Neural progenitor cell (in vitro differentiated cells): Measurements from ENCODE around the gene ODAPH. TPM values are rescaled to one million over a fixed set of nuclear protein-coding genes. Genes with fewer than 3 reads are reported as not detected.

Source experiments
- DNase-seq: peaks from one replicate; pipeline ENCODE4 v3.0.0-alpha.2; 2016; ENCODE audit warnings: low spot score
- H2AFZ ChIP-seq: fragments of 200-600 bp; sonication (generic); replicated peaks from 2 replicates; pipeline ENCODE4 v1.6.1; 2016; ENCODE audit warnings: antibody characterized with exemption
- H3F3A ChIP-seq: fragments of 200-600 bp; sonication (generic); 2 replicates; pipeline ENCODE4 v1.6.1; 2016; ENCODE audit warnings: antibody characterized with exemption, low read depth
- H3K27ac ChIP-seq: fragments of 200-600 bp; sonication (generic); 2 replicates; pipeline ENCODE4 v1.5.1; 2016; ENCODE audit warnings: mild to moderate bottlenecking
- H3K27me3 ChIP-seq: fragments of 200-600 bp; sonication (generic); 2 replicates; pipeline ENCODE4 v1.6.1; 2016; ENCODE audit warnings: mild to moderate bottlenecking, moderate library complexity
- H3K36me3 ChIP-seq: fragments of 200-600 bp; sonication (generic); 2 replicates; pipeline ENCODE4 v1.5.1; 2016
- H3K4me1 ChIP-seq: fragments of 200-600 bp; sonication (generic); 2 replicates; pipeline ENCODE4 v1.6.1; 2016; ENCODE audit warnings: mixed run types
- H3K4me2 ChIP-seq: fragments of 200-600 bp; sonication (generic); 2 replicates; pipeline ENCODE4 v1.6.1; 2016
- H3K4me3 ChIP-seq: fragments of 200-600 bp; sonication (generic); 2 replicates; pipeline ENCODE4 v1.5.1; 2016
- H3K79me2 ChIP-seq: fragments of 200-600 bp; sonication (generic); 2 replicates; pipeline ENCODE4 v1.6.1; 2016; ENCODE audit warnings: low read depth
- H3K9ac ChIP-seq: fragments of 200-600 bp; sonication (generic); 2 replicates; pipeline ENCODE4 v1.6.1; 2016
- H3K9me3 ChIP-seq: fragments of 200-600 bp; sonication (generic); 2 replicates; pipeline ENCODE4 v1.5.1; 2016; ENCODE audit warnings: low read depth
- H4K20me1 ChIP-seq: fragments of 200-600 bp; sonication (generic); 2 replicates; pipeline ENCODE4 v1.6.1; 2016; ENCODE audit warnings: low read depth
- H3K27ac Mint-ChIP-seq: 3 replicates; pipeline ENCODE4 v1.8.0; 2021; ENCODE audit warnings: mixed read lengths
- H3K27me3 Mint-ChIP-seq: 2 replicates; pipeline ENCODE4 v1.8.0; 2022; ENCODE audit warnings: low read depth, mild to moderate bottlenecking, inconsistent platforms, moderate library complexity, mixed read lengths; ENCODE audit not compliant: insufficient read depth
- H3K36me3 Mint-ChIP-seq: 3 replicates; pipeline ENCODE4 v1.8.0; 2021; ENCODE audit warnings: mixed read lengths
- H3K4me1 Mint-ChIP-seq: 3 replicates; pipeline ENCODE4 v1.8.0; 2021; ENCODE audit warnings: mixed read lengths
- H3K4me3 Mint-ChIP-seq: 3 replicates; pipeline ENCODE4 v1.8.0; 2021; ENCODE audit warnings: mild to moderate bottlenecking, moderate library complexity, mixed read lengths
- H3K9me3 Mint-ChIP-seq: 3 replicates; pipeline ENCODE4 v1.8.0; 2020; ENCODE audit warnings: mixed read lengths
- CTCF ChIP-seq: fragments of 200-600 bp; sonication (generic); IDR thresholded peaks from 2 replicates; pipeline ENCODE4 v1.5.1; 2017; ENCODE audit warnings: antibody characterized with exemption, mild to moderate bottlenecking
- EZH2 ChIP-seq: fragments of 200-600 bp; sonication (generic); IDR thresholded peaks from 2 replicates; pipeline ENCODE4 v1.6.1; 2017; ENCODE audit warnings: antibody characterized with exemption, mild to moderate bottlenecking, moderate library complexity
- EZH2phosphoT487 ChIP-seq: fragments of 200-600 bp; sonication (generic); IDR thresholded peaks from 2 replicates; pipeline ENCODE4 v1.6.1; 2017; ENCODE audit warnings: antibody characterized with exemption
- total RNA-seq: library from RNA; depleted of rRNA; stranded (reverse); fragments of >200 nt; gene quantifications from 2 replicates; pipeline ENCODE4 v1.2.3, GENCODE V29; 2015; ENCODE audit warnings: low replicate concordance

ODAPH gene
- total RNA-seq, 1 donor from 2014 or later: not detected

- Histone ChIP-seq H3K79me2 (peaks cover 79% of the 10 kb centered on the region), H2AFZ (no peak overlapping the region), H3F3A (peaks cover 4% of the 10 kb centered on the region), H3K36me3 (no peaks in the 10 kb centered on the region), H3K9ac (no peak overlapping the region), H3K27ac (no peak overlapping the region), H3K4me1 (peaks cover 14% of the 10 kb centered on the region), H4K20me1 (no peaks in the 10 kb centered on the region), H3K27me3 (no peaks in the 10 kb centered on the region), H3K4me2 (peak overlapping the region; percentile 91), H3K9me3 (no peaks in the 10 kb centered on the region), H3K4me3 (peak overlapping the region; percentile 67)
- peak; percentile 6 for DNase-seq
- Mint-ChIP-seq H3K4me1 (peaks cover 23% of the 10 kb centered on the region), H3K27me3 (no peaks in the 10 kb centered on the region), H3K36me3 (peaks cover 22% of the 10 kb centered on the region), H3K27ac (no peak overlapping the region), H3K4me3 (peak overlapping the region; percentile 93), H3K9me3 (peaks cover 9% of the 10 kb centered on the region)
- no peak for TF ChIP-seq EZH2
- no peak for TF ChIP-seq EZH2phosphoT487
- TF ChIP-seq CTCF: no peak
These were observed 43.3 kb upstream of the ODAPH start for GRCh38 chr4:75512386-75513211.

GRCh38 chr4:75513526-75514130 is 42.2 kb upstream of the ODAPH start:
- Histone ChIP-seq H3K36me3 (peaks cover 3% of the 10 kb centered on the region), H3K4me2 (peak overlapping the region; percentile 91), H3K79me2 (peaks cover 71% of the 10 kb centered on the region), H3K9me3 (no peaks in the 10 kb centered on the region), H3K27me3 (no peaks in the 10 kb centered on the region), H3K27ac (no peak overlapping the region), H4K20me1 (no peaks in the 10 kb centered on the region), H3K4me3 (peak overlapping the region; percentile 67), H3K9ac (no peak overlapping the region), H3K4me1 (peaks cover 14% of the 10 kb centered on the region), H3F3A (peaks cover 4% of the 10 kb centered on the region), H2AFZ (peak overlapping the region; percentile 90)
- H3K27me3 Mint-ChIP-seq: no peaks in the 10 kb centered on the region
- peak overlapping the region; percentile 64 for H3K27ac Mint-ChIP-seq
- peak; percentile 1 for DNase-seq
- H3K4me3 Mint-ChIP-seq: peak overlapping the region; percentile 93
- H3K4me1 Mint-ChIP-seq: peaks cover 23% of the 10 kb centered on the region
- TF ChIP-seq CTCF (no peak), EZH2 (no peak)
- H3K36me3 Mint-ChIP-seq: peaks cover 27% of the 10 kb centered on the region
- H3K9me3 Mint-ChIP-seq: peaks cover 9% of the 10 kb centered on the region

GRCh38 chr4:75514131-75514948 is 41.5 kb upstream of the ODAPH start, which contains the start of the genes RCHY1 and THAP6:
TSS of gene RCHY1 (minus strand) at chr4:75514403. CDS start at chr4:75514286, 117 bp downstream.
TSS of gene THAP6 (plus strand) at chr4:75514473. CDS start at chr4:75515453, 980 bp downstream.
- H3K27ac ChIP-seq: peak within 1 kb of the TSS; percentile 74
- Mint-ChIP-seq H3K4me1 (peaks cover 20% of the 10 kb centered on the region), H3K36me3 (peaks cover 30% of the 10 kb centered on the region), H3K27ac (peak within 1 kb of the TSS; percentile 64), H3K27me3 (no peaks in the 10 kb centered on the region), H3K9me3 (peaks cover 8% of the 10 kb centered on the region), H3K4me3 (peak within 1 kb of the TSS; percentile 93)
- H2AFZ ChIP-seq: peak within 1 kb of the TSS; percentile 90
- TF ChIP-seq EZH2 (no peak), CTCF (peak; percentile 12)
- H3K27me3 ChIP-seq: no peaks in the 10 kb centered on the region
- H3K79me2 ChIP-seq: peaks cover 67% of the 10 kb centered on the region
- H3K4me1 ChIP-seq: peaks cover 14% of the 10 kb centered on the region
- H3K4me2 ChIP-seq: peak within 1 kb of the TSS; percentile 91
- peak within 1 kb of the TSS; percentile 55 for H3K9ac ChIP-seq
- no peaks in the 10 kb centered on the region for H4K20me1 ChIP-seq
- peaks cover 8% of the 10 kb centered on the region for H3K36me3 ChIP-seq
- DNase-seq: peak; percentile 97
- no peaks in the 10 kb centered on the region for H3K9me3 ChIP-seq
- peak within 1 kb of the TSS; percentile 67 for H3K4me3 ChIP-seq
- H3F3A ChIP-seq: peaks cover 4% of the 10 kb centered on the region
